SK-N-SH (cell line): ENCODE results near the gene CSNK2A3. TPM values are rescaled to one million over a fixed set of nuclear protein-coding genes. Genes with fewer than 3 reads are reported as not detected.

Experiments used
- CTCF ChIA-PET: fragments of 300-600, 350-600 bp; formaldehyde crosslinking; extraction: SDS; loops from one replicate; lab custom pipeline; 2021; lab: Yijun Ruan, JAX
- POLR2A ChIA-PET: fragments of 350-600 bp; sonication (Branson Sonifier 250); formaldehyde crosslinking; extraction: SDS; loops from one replicate; lab custom pipeline; 2020; ENCODE audit warnings: antibody characterized with exemption, inconsistent platforms; lab: Yijun Ruan, JAX
- DNase-seq: peaks from one replicate; pipeline ENCODE4 v3.0.0; 2012
- H2AFZ ChIP-seq: fragments of 200-600 bp; sonication (generic); 2 replicates; pipeline ENCODE4 v1.8.1; 2016; ENCODE audit warnings: antibody characterized with exemption, mild to moderate bottlenecking, low read depth
- H3F3A ChIP-seq: fragments of 200-600 bp; sonication (generic); replicated peaks from 2 replicates; pipeline ENCODE3; 2016; ENCODE audit warnings: antibody characterized with exemption, mild to moderate bottlenecking; ENCODE audit not compliant: insufficient read depth
- H3K27ac ChIP-seq, 2 experiments: fragments of 200-500 bp in 1 of 2; fragments of 200-600 bp in 1 of 2; sonication (Bioruptor generic) in 1 of 2; sonication (generic), shearing (Covaris generic) in 1 of 2; 2 replicates each; pipeline versions ENCODE4 v1.5.1 to v1.6.1; 2014 to 2016; ENCODE audit warnings: low read depth in 2 of 2, inconsistent platforms in 1 of 2, low read length in 1 of 2, mild to moderate bottlenecking in 1 of 2, mixed read lengths in 1 of 2
- H3K27me3 ChIP-seq: fragments of 200-600 bp; sonication (generic), shearing (Covaris generic); 2 replicates; pipeline ENCODE4 v1.6.1; 2016; ENCODE audit warnings: mixed run types; ENCODE audit not compliant: insufficient read depth
- H3K36me3 ChIP-seq, 2 experiments: fragments of 200-500 bp in 1 of 2; fragments of 200-600 bp in 1 of 2; sonication (Bioruptor generic) in 1 of 2; sonication (generic) in 1 of 2; replicated peaks in 1 of 2; 2 replicates each; pipeline versions ENCODE3 to v1.5.1; 2014 to 2016; ENCODE audit warnings: low read length in 1 of 2, mild to moderate bottlenecking in 1 of 2; ENCODE audit not compliant: insufficient read depth in 2 of 2, control insufficient read depth in 1 of 2
- H3K4me1 ChIP-seq, 2 experiments: fragments of 200-500 bp in 1 of 2; fragments of 200-600 bp in 1 of 2; sonication (Bioruptor generic) in 1 of 2; sonication (generic), shearing (Covaris generic) in 1 of 2; 2 replicates each; pipeline versions ENCODE4 v1.5.1 to v1.6.1; 2014 to 2016; ENCODE audit warnings: low read depth in 1 of 2, low read length in 1 of 2, mixed run types in 1 of 2; ENCODE audit not compliant: insufficient read depth in 2 of 2, control insufficient read depth in 1 of 2
- H3K4me2 ChIP-seq: fragments of 200-600 bp; sonication (generic), shearing (Covaris generic); 2 replicates; pipeline ENCODE4 v1.6.1; 2017; ENCODE audit warnings: mixed run types
- H3K4me3 ChIP-seq, 2 experiments: fragments of 200-500 bp in 1 of 2; fragments of 200-600 bp in 1 of 2; sonication (Bioruptor generic) in 1 of 2; sonication (generic), shearing (Covaris generic) in 1 of 2; 2 replicates each; pipeline versions ENCODE4 v1.5.1 to v1.8.1; 2014 to 2016; ENCODE audit warnings: low read depth in 2 of 2, inconsistent platforms in 1 of 2, low read length in 1 of 2, mild to moderate bottlenecking in 1 of 2, mixed read lengths in 1 of 2, moderate library complexity in 1 of 2
- H3K79me2 ChIP-seq: fragments of 200-600 bp; sonication (generic); 2 replicates; pipeline ENCODE4 v1.8.1; 2017; ENCODE audit warnings: mild to moderate bottlenecking; ENCODE audit not compliant: insufficient read depth
- H3K9ac ChIP-seq: fragments of 200-600 bp; sonication (generic); 2 replicates; pipeline ENCODE4 v1.6.1; 2017; ENCODE audit warnings: mixed run types
- H3K9me2 ChIP-seq: fragments of 200-600 bp; sonication (generic); 2 replicates; pipeline ENCODE4 v1.6.1; 2017; ENCODE audit warnings: mixed run types
- H3K9me3 ChIP-seq: fragments of 200-600 bp; sonication (generic); 2 replicates; pipeline ENCODE4 v1.6.1; 2017; ENCODE audit warnings: mixed run types, mild to moderate bottlenecking, moderate library complexity
- H4K20me1 ChIP-seq: fragments of 200-600 bp; sonication (generic); 2 replicates; pipeline ENCODE4 v1.6.1; 2017; ENCODE audit warnings: mild to moderate bottlenecking, mixed run types; ENCODE audit not compliant: insufficient read depth
- CTCF ChIP-seq: fragments of 200-600 bp; sonication (generic); IDR thresholded peaks from 2 replicates; pipeline ENCODE4 v1.6.1; 2017; ENCODE audit warnings: antibody characterized with exemption, mild to moderate bottlenecking, moderate library complexity
- FOXJ3 ChIP-seq: sonication (generic); formaldehyde crosslinking; IDR thresholded peaks from 2 replicates; pipeline ENCODE4 v1.5.1; 2020; ENCODE audit warnings: mild to moderate bottlenecking, missing genetic modification reagents
- FOXM1 ChIP-seq: IDR thresholded peaks from 2 replicates; pipeline ENCODE4 v1.4.0; 2012; ENCODE audit warnings: low read depth, mild to moderate bottlenecking
- GATA2 ChIP-seq: sonication (generic); formaldehyde crosslinking; IDR thresholded peaks from 2 replicates; pipeline ENCODE4 v1.5.0; 2020; ENCODE audit warnings: mild to moderate bottlenecking, missing genetic modification reagents
- NRF1 ChIP-seq: IDR thresholded peaks from 2 replicates; pipeline ENCODE4 v1.6.1; 2012; ENCODE audit warnings: low read depth, mild to moderate bottlenecking, low read length
- PBX3 ChIP-seq: IDR thresholded peaks from 2 replicates; pipeline ENCODE4; 2012
- RAD21 ChIP-seq: IDR thresholded peaks from 2 replicates; pipeline ENCODE4 v1.6.1; 2012; ENCODE audit warnings: mild to moderate bottlenecking, low read length
- RCOR1 ChIP-seq: fragments of 150-350 bp; IDR thresholded peaks from 2 replicates; pipeline ENCODE4 v1.6.1; 2017; ENCODE audit warnings: antibody characterized with exemption, low read length
- RFX5 ChIP-seq: IDR thresholded peaks from 2 replicates; pipeline ENCODE4 v1.6.1; 2012; ENCODE audit warnings: mild to moderate bottlenecking, improper control_type of control experiment, low read length
- RXRA ChIP-seq: IDR thresholded peaks from 2 replicates; pipeline ENCODE4 v1.4.0; 2012; ENCODE audit warnings: low read depth, mild to moderate bottlenecking, borderline replicate concordance
- SIN3A ChIP-seq: IDR thresholded peaks from 2 replicates; pipeline ENCODE4 v1.6.1; 2012; ENCODE audit warnings: low read depth, mild to moderate bottlenecking, low read length, moderate library complexity, borderline replicate concordance
- TCF12 ChIP-seq: IDR thresholded peaks from 2 replicates; pipeline ENCODE4 v1.4.0; 2012
- TEAD4 ChIP-seq: IDR thresholded peaks from 2 replicates; pipeline ENCODE4 v1.4.0; 2012; ENCODE audit warnings: mild to moderate bottlenecking, borderline replicate concordance; ENCODE audit not compliant: insufficient read depth
- WGBS: methylation state at CpG from one replicate; pipeline ENCODE4 v1.1.6; 2017; ENCODE audit warnings: low lambda C conversion rate; 5-methylcytosine and 5-hydroxymethylcytosine counted together
- polyA plus RNA-seq, 3 experiments: library from polyadenylated mRNA; depleted of rRNA; stranded (reverse); fragments of >200 nt; gene quantifications; 2 replicates each; pipeline ENCODE4 v1.2.3, GENCODE V29; 2012
- TF ChIP-seq, protein P1 (sequence below): IDR thresholded peaks from 2 replicates; pipeline ENCODE4 v1.6.1; 2012; ENCODE audit warnings: mild to moderate bottlenecking, low read depth, low read length, moderate library complexity

Gene CSNK2A3
- polyA plus RNA-seq, 1 of the 3 experiments (the other 2 are of a cell fraction), result 0.31 TPM

GRCh38 chr11:11370255-11370961, 17.4 kb upstream of the CSNK2A3 start:
- H4K20me1 ChIP-seq, result no peaks in the 10 kb centered on the region
- DNase-seq, result no peak
- no peaks in the 10 kb centered on the region for H3F3A ChIP-seq
- no peaks in the 10 kb centered on the region for H3K79me2 ChIP-seq
- no peaks in the 10 kb centered on the region for H3K9me3 ChIP-seq
- H3K9ac ChIP-seq, result no peak overlapping the region
- TF ChIP-seq FOXJ3, result no peak
- no peak for TF ChIP-seq PBX3
- no peak for TF ChIP-seq GATA2
- no peak for TF ChIP-seq FOXM1
- no peak for TF ChIP-seq RCOR1
- TF ChIP-seq TEAD4, result no peak
- TF ChIP-seq SIN3A, result no peak
- TF ChIP-seq RAD21, result no peak
- TF ChIP-seq RFX5, result no peak
- TF ChIP-seq CTCF, result no peak
- no peak for TF ChIP-seq TCF12
- TF ChIP-seq NRF1, result no peak
- TF ChIP-seq RXRA, result no peak
- CTCF ChIA-PET, result no interaction called here
- peaks cover 0 to 4% of the 10 kb centered on the region in 2 experiments; a peak in 1 of 4 replicates for H3K4me1 ChIP-seq
- H3K27me3 ChIP-seq, result no peaks in the 10 kb centered on the region
- WGBS, result 60% methylated on average over 8 of the region's 8 CpGs
- H3K27ac ChIP-seq, result no peak overlapping the region
- H3K4me3 ChIP-seq, result no peak overlapping the region
- H3K4me2 ChIP-seq, result no peak overlapping the region
- no peak overlapping the region for H2AFZ ChIP-seq
- no peaks in the 10 kb centered on the region for H3K9me2 ChIP-seq
- POLR2A ChIA-PET, result no interaction called here
- H3K36me3 ChIP-seq, result no peaks in the 10 kb centered on the region

GRCh38 chr11:11366793-11367192, 13.7 kb upstream of the CSNK2A3 start:
- no peaks in the 10 kb centered on the region for H3K9me3 ChIP-seq
- H4K20me1 ChIP-seq, result no peaks in the 10 kb centered on the region
- ChIA-PET POLR2A (no interaction called here), CTCF (interaction anchor here (0.7 kb wide), 1 partner anchor 8 kb away, joined by 3 read pairs; no protein-coding TSS in a partner anchor)
- H3K27me3 ChIP-seq, result no peaks in the 10 kb centered on the region
- no peak for DNase-seq
- no peak overlapping the region for H3K4me2 ChIP-seq
- no peaks in the 10 kb centered on the region for H3F3A ChIP-seq
- H3K4me1 ChIP-seq, result no peaks in the 10 kb centered on the region
- no peak overlapping the region for H3K9ac ChIP-seq
- H3K27ac ChIP-seq, result no peak overlapping the region
- H3K4me3 ChIP-seq, result no peak overlapping the region
- no peaks in the 10 kb centered on the region for H3K36me3 ChIP-seq
- 11% methylated on average over 1 of the region's 1 CpG for WGBS
- TF ChIP-seq RFX5 (no peak), CTCF (no peak)
- TF ChIP-seq, protein P1, sequence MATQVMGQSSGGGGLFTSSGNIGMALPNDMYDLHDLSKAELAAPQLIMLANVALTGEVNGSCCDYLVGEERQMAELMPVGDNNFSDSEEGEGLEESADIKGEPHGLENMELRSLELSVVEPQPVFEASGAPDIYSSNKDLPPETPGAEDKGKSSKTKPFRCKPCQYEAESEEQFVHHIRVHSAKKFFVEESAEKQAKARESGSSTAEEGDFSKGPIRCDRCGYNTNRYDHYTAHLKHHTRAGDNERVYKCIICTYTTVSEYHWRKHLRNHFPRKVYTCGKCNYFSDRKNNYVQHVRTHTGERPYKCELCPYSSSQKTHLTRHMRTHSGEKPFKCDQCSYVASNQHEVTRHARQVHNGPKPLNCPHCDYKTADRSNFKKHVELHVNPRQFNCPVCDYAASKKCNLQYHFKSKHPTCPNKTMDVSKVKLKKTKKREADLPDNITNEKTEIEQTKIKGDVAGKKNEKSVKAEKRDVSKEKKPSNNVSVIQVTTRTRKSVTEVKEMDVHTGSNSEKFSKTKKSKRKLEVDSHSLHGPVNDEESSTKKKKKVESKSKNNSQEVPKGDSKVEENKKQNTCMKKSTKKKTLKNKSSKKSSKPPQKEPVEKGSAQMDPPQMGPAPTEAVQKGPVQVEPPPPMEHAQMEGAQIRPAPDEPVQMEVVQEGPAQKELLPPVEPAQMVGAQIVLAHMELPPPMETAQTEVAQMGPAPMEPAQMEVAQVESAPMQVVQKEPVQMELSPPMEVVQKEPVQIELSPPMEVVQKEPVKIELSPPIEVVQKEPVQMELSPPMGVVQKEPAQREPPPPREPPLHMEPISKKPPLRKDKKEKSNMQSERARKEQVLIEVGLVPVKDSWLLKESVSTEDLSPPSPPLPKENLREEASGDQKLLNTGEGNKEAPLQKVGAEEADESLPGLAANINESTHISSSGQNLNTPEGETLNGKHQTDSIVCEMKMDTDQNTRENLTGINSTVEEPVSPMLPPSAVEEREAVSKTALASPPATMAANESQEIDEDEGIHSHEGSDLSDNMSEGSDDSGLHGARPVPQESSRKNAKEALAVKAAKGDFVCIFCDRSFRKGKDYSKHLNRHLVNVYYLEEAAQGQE, result peak; percentile 76; the same call in 1 of the 2 replicates
- TF ChIP-seq, all 33 proteins: peak for 1
- H3K79me2 ChIP-seq, result no peaks in the 10 kb centered on the region
- no peaks in the 10 kb centered on the region for H3K9me2 ChIP-seq
- no peak overlapping the region for H2AFZ ChIP-seq
